IMR-90 (cell line): ENCODE measurements around the gene MBD2.

Experiments
- BHLHE40 ChIP-seq: fragments of 150-350 bp; IDR thresholded peaks from 2 replicates; pipeline ENCODE4 v1.6.1; 2016; ENCODE audit warnings: mild to moderate bottlenecking, low read depth, low read length
- CEBPB ChIP-seq: IDR thresholded peaks from 2 replicates; pipeline ENCODE4 v1.6.1; 2012; ENCODE audit warnings: low read depth, low read length, improper control_type of control experiment
- CHD1 ChIP-seq: IDR thresholded peaks from 2 replicates; pipeline ENCODE4 v1.6.1; 2012; ENCODE audit warnings: low read depth, low read length, improper control_type of control experiment
- MAFK ChIP-seq: IDR thresholded peaks from 2 replicates; pipeline ENCODE4 v1.6.1; 2012; ENCODE audit warnings: low read depth, low read length, improper control_type of control experiment
- MAZ ChIP-seq: IDR thresholded peaks from 2 replicates; pipeline ENCODE4 v1.6.1; 2012; ENCODE audit warnings: low read depth, mild to moderate bottlenecking, low read length, improper control_type of control experiment, moderate library complexity, borderline replicate concordance
- MXI1 ChIP-seq: IDR thresholded peaks from 2 replicates; pipeline ENCODE4 v1.6.1; 2012; ENCODE audit warnings: low read depth, mild to moderate bottlenecking, low read length, moderate library complexity, borderline replicate concordance
- POLR2A ChIP-seq: IDR thresholded peaks from 2 replicates; pipeline ENCODE4 v1.6.1; 2012; ENCODE audit warnings: mild to moderate bottlenecking, low read depth, low read length
- RAD21 ChIP-seq: IDR thresholded peaks from 2 replicates; pipeline ENCODE4 v1.6.1; 2012; ENCODE audit warnings: low read length, improper control_type of control experiment
- RCOR1 ChIP-seq: IDR thresholded peaks from 2 replicates; pipeline ENCODE4 v1.6.1; 2012; ENCODE audit warnings: mild to moderate bottlenecking, low read length, improper control_type of control experiment; ENCODE audit not compliant: insufficient replicate concordance
- RFX5 ChIP-seq: IDR thresholded peaks from 2 replicates; pipeline ENCODE4 v1.8.0; 2012; ENCODE audit warnings: low read depth, mild to moderate bottlenecking, low read length, moderate library complexity
- SMC3 ChIP-seq: fragments of 150-350 bp; IDR thresholded peaks from 2 replicates; pipeline ENCODE4 v1.6.1; 2016; ENCODE audit warnings: low read depth, mild to moderate bottlenecking, antibody characterized with exemption, low read length, moderate library complexity
- TF ChIP-seq, protein P1 (sequence below): conservative IDR thresholded peaks from 2 replicates; pipeline ENCODE4 v1.5.1; 2012; ENCODE audit warnings: mild to moderate bottlenecking, low read depth, low read length, improper control_type of control experiment
- TF ChIP-seq, protein P2 (sequence below): fragments of 150-350 bp; IDR thresholded peaks from 2 replicates; pipeline ENCODE4 v1.6.1; 2017; ENCODE audit warnings: mild to moderate bottlenecking, antibody characterized with exemption, low read length, low read depth
- TF ChIP-seq, protein P3 (sequence below): fragments of 150-350 bp; IDR thresholded peaks from 2 replicates; pipeline ENCODE4 v1.6.1; 2016; ENCODE audit warnings: low read depth, mild to moderate bottlenecking, low read length, moderate library complexity, borderline replicate concordance

DNA sequence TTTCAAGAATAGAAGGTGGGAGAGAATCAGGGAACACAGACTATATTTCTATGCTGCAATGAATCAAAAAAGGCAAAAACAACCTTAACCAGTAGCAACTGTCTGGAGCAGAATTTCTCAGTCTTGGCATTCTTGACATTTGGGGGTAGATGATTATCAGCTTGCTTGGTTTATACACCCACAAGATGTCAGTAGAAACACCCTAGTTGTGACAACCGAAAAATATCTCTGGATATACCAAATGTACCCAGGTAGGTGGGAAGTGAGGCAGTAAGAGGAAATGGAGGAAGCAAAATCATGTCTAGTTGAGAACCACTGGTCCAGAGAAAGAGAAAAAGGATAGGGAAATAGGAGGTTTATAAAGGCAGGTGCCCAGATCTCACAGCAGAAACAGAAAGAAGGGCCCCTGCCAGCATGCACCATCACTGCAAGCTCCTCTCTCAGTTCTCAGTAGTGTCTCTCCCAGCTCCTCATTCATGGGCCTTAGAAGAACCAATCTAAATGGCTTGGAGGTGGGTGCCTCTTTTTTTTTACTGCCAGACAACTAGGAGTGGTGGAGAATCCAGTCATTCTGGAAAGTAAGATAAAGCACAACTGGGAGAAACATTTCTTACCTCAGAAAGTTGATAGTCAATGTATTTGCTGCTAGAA lies 50.4 kb downstream of the MBD2 start:
- TF ChIP-seq, protein P1, sequence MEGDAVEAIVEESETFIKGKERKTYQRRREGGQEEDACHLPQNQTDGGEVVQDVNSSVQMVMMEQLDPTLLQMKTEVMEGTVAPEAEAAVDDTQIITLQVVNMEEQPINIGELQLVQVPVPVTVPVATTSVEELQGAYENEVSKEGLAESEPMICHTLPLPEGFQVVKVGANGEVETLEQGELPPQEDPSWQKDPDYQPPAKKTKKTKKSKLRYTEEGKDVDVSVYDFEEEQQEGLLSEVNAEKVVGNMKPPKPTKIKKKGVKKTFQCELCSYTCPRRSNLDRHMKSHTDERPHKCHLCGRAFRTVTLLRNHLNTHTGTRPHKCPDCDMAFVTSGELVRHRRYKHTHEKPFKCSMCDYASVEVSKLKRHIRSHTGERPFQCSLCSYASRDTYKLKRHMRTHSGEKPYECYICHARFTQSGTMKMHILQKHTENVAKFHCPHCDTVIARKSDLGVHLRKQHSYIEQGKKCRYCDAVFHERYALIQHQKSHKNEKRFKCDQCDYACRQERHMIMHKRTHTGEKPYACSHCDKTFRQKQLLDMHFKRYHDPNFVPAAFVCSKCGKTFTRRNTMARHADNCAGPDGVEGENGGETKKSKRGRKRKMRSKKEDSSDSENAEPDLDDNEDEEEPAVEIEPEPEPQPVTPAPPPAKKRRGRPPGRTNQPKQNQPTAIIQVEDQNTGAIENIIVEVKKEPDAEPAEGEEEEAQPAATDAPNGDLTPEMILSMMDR = no peak
- TF ChIP-seq, protein P2, sequence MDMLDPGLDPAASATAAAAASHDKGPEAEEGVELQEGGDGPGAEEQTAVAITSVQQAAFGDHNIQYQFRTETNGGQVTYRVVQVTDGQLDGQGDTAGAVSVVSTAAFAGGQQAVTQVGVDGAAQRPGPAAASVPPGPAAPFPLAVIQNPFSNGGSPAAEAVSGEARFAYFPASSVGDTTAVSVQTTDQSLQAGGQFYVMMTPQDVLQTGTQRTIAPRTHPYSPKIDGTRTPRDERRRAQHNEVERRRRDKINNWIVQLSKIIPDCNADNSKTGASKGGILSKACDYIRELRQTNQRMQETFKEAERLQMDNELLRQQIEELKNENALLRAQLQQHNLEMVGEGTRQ = no peak
- TF ChIP-seq MAZ (no peak), MXI1 (no peak), POLR2A (no peak), RFX5 (no peak), RAD21 (no peak), CHD1 (no peak), MAFK (no peak), BHLHE40 (no peak), RCOR1 (no peak), CEBPB (no peak), SMC3 (no peak)
- TF ChIP-seq, protein P3, sequence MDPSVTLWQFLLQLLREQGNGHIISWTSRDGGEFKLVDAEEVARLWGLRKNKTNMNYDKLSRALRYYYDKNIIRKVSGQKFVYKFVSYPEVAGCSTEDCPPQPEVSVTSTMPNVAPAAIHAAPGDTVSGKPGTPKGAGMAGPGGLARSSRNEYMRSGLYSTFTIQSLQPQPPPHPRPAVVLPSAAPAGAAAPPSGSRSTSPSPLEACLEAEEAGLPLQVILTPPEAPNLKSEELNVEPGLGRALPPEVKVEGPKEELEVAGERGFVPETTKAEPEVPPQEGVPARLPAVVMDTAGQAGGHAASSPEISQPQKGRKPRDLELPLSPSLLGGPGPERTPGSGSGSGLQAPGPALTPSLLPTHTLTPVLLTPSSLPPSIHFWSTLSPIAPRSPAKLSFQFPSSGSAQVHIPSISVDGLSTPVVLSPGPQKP = no peak
